ENCODE results near the gene POC1B. TPM values are rescaled to one million over a fixed set of nuclear protein-coding genes. Genes with fewer than 3 reads are reported as not detected.

The POC1B gene
- polyA plus RNA-seq, 1 donor from 2014 or later = 10.0 TPM

DNA sequence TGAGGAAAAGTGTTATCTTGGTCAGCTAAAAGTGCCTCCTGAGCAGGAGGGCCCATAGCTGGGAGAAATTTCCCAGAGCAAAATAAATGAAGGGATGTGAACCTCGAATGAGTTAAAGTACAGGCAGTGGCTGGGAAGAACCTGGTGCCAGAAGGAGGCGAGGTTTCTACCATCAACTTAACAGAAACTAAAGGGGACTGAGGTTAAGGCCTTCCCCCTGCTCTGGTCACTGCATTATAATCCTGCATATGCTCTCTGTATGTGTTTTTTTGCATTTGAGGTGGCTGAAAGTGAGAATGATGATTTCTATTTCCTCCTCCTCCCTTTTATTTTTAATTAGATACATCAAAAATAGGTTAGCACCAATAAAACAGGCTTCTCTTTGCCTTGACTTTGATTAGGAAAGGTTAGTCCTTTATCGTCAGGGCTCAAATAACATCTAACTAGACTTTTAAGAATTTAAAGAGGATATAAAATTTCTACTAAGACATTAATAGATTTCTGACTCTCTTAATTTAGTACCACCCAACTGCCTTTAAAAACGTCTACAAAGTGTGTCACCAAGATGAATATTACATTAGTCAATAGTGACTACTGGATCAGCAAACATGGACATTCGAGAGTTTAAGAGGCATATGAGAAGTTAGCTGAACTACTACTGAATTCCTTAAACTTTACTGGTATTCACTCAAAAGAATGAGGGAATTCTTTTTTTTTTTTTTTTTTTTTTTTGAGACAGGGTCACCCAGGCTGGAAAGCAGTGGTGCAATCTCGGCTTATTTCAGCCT, 50.5 kb downstream of the POC1B start:
- TF ChIP-seq RAD21 (conservative IDR thresholded peaks at IDR 0.05) (no peak), POLR2AphosphoS5 (IDR thresholded peaks at IDR 0.05) (no peak), MXI1 (conservative IDR thresholded peaks at IDR 0.05; ENCODE audit: poor library complexity, severe bottlenecking) (no peak), SMC3 (conservative IDR thresholded peaks at IDR 0.05; ENCODE audit: poor library complexity) (no peak), EP300 (conservative IDR thresholded peaks at IDR 0.05; ENCODE audit: poor library complexity, severe bottlenecking) (no peak), EZH2 (IDR thresholded peaks at IDR 0.05; ENCODE audit: borderline replicate concordance, insufficient read depth, low read length, poor library complexity, severe bottlenecking) (no peak), TAF1 (IDR thresholded peaks at IDR 0.05; ENCODE audit: low read depth) (no peak)
- TF ChIP-seq, protein P1, sequence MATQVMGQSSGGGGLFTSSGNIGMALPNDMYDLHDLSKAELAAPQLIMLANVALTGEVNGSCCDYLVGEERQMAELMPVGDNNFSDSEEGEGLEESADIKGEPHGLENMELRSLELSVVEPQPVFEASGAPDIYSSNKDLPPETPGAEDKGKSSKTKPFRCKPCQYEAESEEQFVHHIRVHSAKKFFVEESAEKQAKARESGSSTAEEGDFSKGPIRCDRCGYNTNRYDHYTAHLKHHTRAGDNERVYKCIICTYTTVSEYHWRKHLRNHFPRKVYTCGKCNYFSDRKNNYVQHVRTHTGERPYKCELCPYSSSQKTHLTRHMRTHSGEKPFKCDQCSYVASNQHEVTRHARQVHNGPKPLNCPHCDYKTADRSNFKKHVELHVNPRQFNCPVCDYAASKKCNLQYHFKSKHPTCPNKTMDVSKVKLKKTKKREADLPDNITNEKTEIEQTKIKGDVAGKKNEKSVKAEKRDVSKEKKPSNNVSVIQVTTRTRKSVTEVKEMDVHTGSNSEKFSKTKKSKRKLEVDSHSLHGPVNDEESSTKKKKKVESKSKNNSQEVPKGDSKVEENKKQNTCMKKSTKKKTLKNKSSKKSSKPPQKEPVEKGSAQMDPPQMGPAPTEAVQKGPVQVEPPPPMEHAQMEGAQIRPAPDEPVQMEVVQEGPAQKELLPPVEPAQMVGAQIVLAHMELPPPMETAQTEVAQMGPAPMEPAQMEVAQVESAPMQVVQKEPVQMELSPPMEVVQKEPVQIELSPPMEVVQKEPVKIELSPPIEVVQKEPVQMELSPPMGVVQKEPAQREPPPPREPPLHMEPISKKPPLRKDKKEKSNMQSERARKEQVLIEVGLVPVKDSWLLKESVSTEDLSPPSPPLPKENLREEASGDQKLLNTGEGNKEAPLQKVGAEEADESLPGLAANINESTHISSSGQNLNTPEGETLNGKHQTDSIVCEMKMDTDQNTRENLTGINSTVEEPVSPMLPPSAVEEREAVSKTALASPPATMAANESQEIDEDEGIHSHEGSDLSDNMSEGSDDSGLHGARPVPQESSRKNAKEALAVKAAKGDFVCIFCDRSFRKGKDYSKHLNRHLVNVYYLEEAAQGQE (IDR thresholded peaks at IDR 0.05; ENCODE audit: borderline replicate concordance) = no peak
- TF ChIP-seq, protein P2, sequence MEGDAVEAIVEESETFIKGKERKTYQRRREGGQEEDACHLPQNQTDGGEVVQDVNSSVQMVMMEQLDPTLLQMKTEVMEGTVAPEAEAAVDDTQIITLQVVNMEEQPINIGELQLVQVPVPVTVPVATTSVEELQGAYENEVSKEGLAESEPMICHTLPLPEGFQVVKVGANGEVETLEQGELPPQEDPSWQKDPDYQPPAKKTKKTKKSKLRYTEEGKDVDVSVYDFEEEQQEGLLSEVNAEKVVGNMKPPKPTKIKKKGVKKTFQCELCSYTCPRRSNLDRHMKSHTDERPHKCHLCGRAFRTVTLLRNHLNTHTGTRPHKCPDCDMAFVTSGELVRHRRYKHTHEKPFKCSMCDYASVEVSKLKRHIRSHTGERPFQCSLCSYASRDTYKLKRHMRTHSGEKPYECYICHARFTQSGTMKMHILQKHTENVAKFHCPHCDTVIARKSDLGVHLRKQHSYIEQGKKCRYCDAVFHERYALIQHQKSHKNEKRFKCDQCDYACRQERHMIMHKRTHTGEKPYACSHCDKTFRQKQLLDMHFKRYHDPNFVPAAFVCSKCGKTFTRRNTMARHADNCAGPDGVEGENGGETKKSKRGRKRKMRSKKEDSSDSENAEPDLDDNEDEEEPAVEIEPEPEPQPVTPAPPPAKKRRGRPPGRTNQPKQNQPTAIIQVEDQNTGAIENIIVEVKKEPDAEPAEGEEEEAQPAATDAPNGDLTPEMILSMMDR (IDR thresholded peaks at IDR 0.05; ENCODE audit: poor library complexity, severe bottlenecking) = no peak
- H3K27me3 ChIP-seq (ENCODE audit: insufficient read depth, low read depth, low read length) = no peaks in the 10 kb centered on the region
- no peak overlapping the region for H3K4me3 ChIP-seq (ENCODE audit: low read length)
- H3K36me3 ChIP-seq (ENCODE audit: insufficient read depth, low read length) = no peaks in the 10 kb centered on the region
- no peak overlapping the region for H3K27ac ChIP-seq (ENCODE audit: low read length)
- no peaks in the 10 kb centered on the region for H3F3A ChIP-seq (ENCODE audit: insufficient read depth, low read length, poor library complexity, severe bottlenecking)
- no peaks in the 10 kb centered on the region for H3K9me2 ChIP-seq (ENCODE audit: insufficient read depth, low read length)
- H3K9ac ChIP-seq (ENCODE audit: low read length) = no peak overlapping the region
- no peak overlapping the region for H2AFZ ChIP-seq (ENCODE audit: low read depth, low read length)
- no peaks in the 10 kb centered on the region for H3K79me2 ChIP-seq (replicated peaks; ENCODE audit: insufficient read depth, low read length)
- no peaks in the 10 kb centered on the region for H4K20me1 ChIP-seq (ENCODE audit: insufficient read depth)
- H3K9me3 ChIP-seq (ENCODE audit: low read length) = no peaks in the 10 kb centered on the region
- H3K4me2 ChIP-seq (ENCODE audit: low read length) = no peak overlapping the region

DNA sequence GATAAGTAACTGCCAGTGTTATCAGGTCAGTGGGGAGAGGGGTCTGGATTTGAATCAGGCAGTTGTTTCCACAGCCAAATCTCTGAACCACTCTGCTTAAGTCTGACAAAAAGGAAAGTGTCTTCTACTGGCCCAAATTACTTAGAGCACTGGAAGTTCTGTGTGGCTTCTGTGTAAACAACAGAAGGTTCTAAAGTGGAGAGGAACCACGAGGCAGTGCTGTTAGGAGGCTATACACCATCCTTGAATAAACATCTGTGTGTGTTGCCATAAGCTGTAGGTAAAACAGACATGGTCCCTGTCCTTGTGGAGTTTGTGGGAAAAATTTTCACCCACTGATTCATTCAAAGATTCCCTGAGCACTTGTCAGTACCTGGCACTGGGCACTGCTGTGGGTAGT, 51.2 kb downstream of the POC1B start:
- TF ChIP-seq MXI1 (conservative IDR thresholded peaks at IDR 0.05; ENCODE audit: poor library complexity, severe bottlenecking) (no peak), POLR2AphosphoS5 (IDR thresholded peaks at IDR 0.05) (no peak), SMC3 (conservative IDR thresholded peaks at IDR 0.05; ENCODE audit: poor library complexity) (no peak), EP300 (conservative IDR thresholded peaks at IDR 0.05; ENCODE audit: poor library complexity, severe bottlenecking) (no peak), EZH2 (IDR thresholded peaks at IDR 0.05; ENCODE audit: borderline replicate concordance, insufficient read depth, low read length, poor library complexity, severe bottlenecking) (no peak), TAF1 (IDR thresholded peaks at IDR 0.05; ENCODE audit: low read depth) (no peak), RAD21 (conservative IDR thresholded peaks at IDR 0.05) (no peak)
- TF ChIP-seq, protein P1 (IDR thresholded peaks at IDR 0.05; ENCODE audit: borderline replicate concordance) = no peak
- TF ChIP-seq, protein P2 (IDR thresholded peaks at IDR 0.05; ENCODE audit: poor library complexity, severe bottlenecking) = no peak
- H3K36me3 ChIP-seq (ENCODE audit: insufficient read depth, low read length) = no peaks in the 10 kb centered on the region
- H3F3A ChIP-seq (ENCODE audit: insufficient read depth, low read length, poor library complexity, severe bottlenecking) = no peaks in the 10 kb centered on the region
- H2AFZ ChIP-seq (ENCODE audit: low read depth, low read length) = no peak overlapping the region
- H3K27ac ChIP-seq (ENCODE audit: low read length) = no peak overlapping the region
- no peaks in the 10 kb centered on the region for H3K9me3 ChIP-seq (ENCODE audit: low read length)
- H3K79me2 ChIP-seq (replicated peaks; ENCODE audit: insufficient read depth, low read length) = no peaks in the 10 kb centered on the region
- H3K27me3 ChIP-seq (ENCODE audit: insufficient read depth, low read depth, low read length) = no peaks in the 10 kb centered on the region
- H3K9me2 ChIP-seq (ENCODE audit: insufficient read depth, low read length) = no peaks in the 10 kb centered on the region
- no peak overlapping the region for H3K4me3 ChIP-seq (ENCODE audit: low read length)
- H3K9ac ChIP-seq (ENCODE audit: low read length) = no peak overlapping the region
- no peaks in the 10 kb centered on the region for H4K20me1 ChIP-seq (ENCODE audit: insufficient read depth)
- no peak overlapping the region for H3K4me2 ChIP-seq (ENCODE audit: low read length)

Measured in neural cell (in vitro differentiated cells).